Adrenal gland (tissue), 5 donors: Measurements from ENCODE around the gene ANKIB1.

ENCODE experiments used
- CTCF ChIP-seq, 6 experiments: fragments of 450-650 bp in 4 of 6; fragments of 200-600 bp in 2 of 6; sonication (generic) in 1 of 6; IDR thresholded peaks; 1 replicate in 5 of 6; 2 replicates in 1 of 6; pipeline versions ENCODE4 v1.5.1 to v1.8.0; 2016 to 2021; ENCODE audit warnings: antibody characterized with exemption in 6 of 6, mild to moderate bottlenecking in 2 of 6, moderate library complexity in 1 of 6
- POLR2A ChIP-seq, 2 donors: fragments of 450-650 bp; IDR thresholded peaks; one replicate each; pipeline ENCODE4 v1.6.1; 2017; ENCODE audit warnings: antibody characterized with exemption in 2 of 2, mild to moderate bottlenecking in 2 of 2, moderate library complexity in 1 of 2
- donor health status: DM: no; HTN: no; CAD: no.

- TF ChIP-seq POLR2A (IDR thresholded peaks at IDR 0.05) (no peak), CTCF (IDR thresholded peaks at IDR 0.05) (no peak)
These were observed 827 bp upstream of the ANKIB1 start for GRCh38 chr7:92244808-92245486.
